Inferior parietal cortex (tissue), 1 donor: Measurements from ENCODE around the gene PCDH12.

Experiments used
- DNase-seq: peaks from one replicate; pipeline ENCODE4 v3.0.0-alpha.2; 2016; ENCODE audit errors: extremely low spot score

PCDH12 gene

DNA sequence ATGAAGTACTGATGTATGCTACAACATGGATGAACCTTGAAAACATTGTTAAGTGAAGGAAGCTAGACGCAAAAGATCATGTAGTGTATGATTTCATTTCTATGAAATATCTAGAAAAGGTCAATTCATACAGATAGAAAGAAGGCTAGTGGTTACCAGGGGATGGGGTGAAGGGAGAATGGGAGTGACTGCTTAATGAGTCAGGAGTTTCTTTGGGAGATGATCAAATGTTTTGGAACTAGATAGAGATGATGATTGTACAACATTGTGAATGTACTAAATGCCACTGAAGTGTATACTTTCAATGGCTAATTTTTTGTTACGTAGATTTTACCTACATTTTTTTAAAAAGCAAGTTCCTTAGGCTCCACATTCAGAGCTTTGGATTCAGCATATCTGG, 49.2 kb downstream of the PCDH12 start:
- DNase-seq: no peak

DNA sequence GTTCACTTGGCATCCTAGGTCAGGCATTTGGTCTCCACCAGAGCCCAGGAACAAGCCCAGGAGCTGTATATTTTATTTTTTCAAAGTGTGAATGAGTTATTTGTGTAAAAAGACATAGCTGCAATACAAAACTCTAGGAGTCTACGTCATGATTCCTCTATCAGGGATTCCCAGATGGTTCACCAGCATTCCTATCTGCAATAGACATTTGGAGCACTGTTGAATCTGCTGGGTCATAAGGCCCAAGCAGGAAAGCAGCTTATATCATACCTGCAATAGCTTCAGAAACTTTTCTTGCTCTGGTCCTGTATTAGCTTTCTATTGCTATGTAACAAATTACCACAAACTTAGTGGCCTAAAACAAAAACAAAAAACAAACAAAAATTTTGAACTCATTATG, 51.0 kb downstream of the PCDH12 start:
- no peak for DNase-seq

DNA sequence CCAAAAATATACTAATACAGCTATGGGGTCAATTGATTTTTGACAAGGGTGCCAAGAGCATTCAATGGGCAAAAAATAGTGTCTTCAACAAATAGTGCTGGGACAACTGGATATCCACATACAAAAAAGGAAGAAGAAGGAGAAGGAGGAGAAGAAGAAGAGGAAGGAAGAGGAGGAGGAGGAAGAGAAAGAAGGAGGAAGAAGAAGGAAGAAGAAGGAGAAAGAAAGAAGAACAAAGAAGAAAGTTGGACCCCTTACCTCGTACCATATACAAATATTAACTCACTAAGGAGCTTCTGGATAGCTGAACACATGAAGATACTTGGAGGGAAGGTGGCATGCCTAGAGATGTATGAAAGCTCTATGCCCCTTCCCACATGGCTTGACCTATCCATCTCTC, 51.5 kb downstream of the PCDH12 start:
- DNase-seq: no peak

DNA sequence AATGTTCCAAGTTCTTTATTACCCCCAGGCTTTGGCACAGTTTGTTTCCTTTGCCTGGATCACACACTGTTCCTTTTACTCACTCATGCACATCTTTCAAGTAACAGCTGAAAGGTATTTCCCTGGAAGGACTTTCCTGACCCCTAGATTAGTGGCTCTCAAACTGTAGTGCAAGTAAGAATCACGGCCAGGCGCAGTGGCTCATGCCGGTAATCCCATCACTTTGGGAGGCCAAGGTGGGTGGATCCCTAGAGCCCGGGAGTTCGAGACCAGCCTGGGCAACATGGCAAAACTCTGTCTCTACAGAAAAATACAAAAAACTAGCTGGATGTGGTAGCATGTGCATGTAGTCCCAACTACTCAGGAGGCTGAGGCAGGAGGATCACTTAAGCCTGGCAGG, 53.5 kb downstream of the PCDH12 start:
- no peak for DNase-seq

DNA sequence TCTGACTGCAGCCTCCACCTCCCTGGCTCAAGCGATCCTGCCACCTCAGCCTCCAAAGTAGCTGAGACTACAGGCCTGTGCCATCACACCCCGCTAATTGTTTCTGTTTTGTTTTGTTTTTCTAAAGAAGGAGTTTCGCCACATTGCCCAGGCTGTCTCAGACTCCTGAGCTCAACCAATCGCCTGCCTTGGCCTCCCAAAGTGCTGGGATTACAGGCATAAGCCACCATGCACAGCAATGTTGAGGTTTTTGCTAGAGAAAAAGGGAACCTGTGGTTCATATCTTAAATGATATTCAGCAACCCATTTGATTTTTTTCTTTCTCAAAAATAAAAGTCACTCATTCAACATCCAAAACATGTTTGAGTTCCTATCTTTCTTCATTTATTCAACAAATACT, 54.7 kb downstream of the PCDH12 start:
- DNase-seq: no peak

DNA sequence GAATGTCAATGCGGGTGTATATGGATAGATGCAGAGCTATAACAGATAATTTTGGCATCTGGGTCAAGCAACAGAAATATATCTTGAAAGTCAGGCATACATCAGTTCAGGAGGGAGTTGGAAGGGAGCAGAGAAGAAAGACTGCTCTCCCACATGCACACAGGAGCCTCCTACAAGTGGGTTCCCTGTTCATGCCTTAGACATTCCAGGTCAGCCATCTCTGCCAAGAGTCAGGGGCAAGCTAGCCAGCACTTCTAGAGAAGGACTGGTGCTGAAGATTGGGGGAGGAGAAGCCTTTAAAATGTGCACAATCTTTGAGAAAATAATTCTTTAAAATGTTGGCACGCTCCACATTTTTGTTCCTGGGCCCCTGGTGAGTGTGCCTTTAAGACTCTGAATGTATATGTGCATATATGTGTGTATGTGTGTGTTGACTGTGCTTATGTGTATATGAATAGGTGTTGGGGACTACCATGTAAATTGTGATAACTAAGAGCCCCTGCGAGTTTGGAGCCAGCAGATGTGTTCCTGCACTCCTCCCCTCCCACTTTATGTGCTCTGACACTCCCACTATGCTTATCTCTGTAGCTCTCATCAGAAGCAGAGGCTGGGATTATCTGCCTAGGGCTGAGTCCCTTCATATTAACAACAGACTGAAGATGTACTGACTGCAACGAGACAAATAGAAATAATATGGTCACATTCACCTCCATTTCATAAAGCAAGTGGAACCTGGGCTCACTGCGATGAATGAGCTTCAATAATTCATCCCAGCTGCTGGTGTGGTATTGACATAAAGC, 55.8 kb downstream of the PCDH12 start:
- DNase-seq: no peak

DNA sequence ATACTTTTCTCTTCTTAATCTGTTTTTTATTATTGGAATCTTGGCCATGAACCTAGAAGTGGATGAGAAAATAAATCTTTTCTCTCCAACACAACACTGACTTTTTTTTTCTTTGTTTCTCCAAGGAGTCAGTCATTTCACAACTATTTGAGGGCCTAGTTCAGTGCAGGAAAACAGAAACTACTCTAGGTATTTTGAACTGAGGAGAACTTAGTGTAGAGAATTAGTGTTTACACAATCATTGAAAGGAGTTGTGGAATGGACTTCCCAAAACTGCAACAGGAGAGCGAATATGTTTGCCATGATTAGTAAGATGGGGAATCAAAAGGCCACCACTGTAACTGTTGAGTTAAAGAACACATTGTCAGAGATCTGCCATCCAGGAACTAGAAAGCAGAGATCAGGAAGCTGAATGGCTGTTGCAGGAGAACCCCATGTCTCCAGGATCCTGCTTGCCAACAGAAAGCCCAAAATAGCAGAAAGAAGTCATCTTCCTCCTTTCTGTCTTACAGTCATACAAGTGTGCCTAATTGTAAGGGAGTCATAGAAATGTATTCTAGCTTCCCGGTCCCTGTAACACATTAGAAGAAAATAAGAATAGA, 59.5 kb downstream of the PCDH12 start:
- DNase-seq: peak; percentile 22

DNA sequence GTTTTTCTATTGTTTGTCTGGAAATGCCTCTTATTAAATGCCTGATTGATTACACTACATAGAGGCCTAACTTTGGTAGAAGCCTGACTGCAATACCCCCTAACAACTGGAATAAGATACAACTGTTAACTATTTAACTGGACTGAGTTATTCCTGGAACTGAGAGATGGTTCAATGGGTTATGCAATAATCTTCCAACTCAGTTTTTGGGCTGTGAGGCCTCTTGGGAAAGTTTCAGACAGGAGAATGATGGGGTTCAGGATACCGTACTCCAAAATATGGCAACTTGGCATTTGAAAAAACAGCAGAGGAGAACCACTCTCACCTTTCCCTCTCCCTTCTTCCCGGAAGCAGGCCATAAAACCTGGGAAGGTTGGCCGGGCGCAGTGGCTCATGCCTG, 60.6 kb downstream of the PCDH12 start:
- no peak for DNase-seq
